CD4-positive, alpha-beta T cell treated with Interleukin-6 at 100 ng/mL for 8 hours (primary cell): ENCODE data around the gene EXOSC5.
A peak's percentile ranks its signal among the peaks of the same experiment; 100 is the strongest.

Source experiments
- DNase-seq: peaks from one replicate; pipeline ENCODE4 v3.0.0-alpha.2; 2020; ENCODE audit warnings: mixed read lengths, low spot score

The EXOSC5 gene

GRCh38 chr19:41341669-41342490 is 55.3 kb downstream of the EXOSC5 start:
- DNase-seq = peak; percentile 44

GRCh38 chr19:41339936-41340335 is 57.2 kb downstream of the EXOSC5 start:
- no peak for DNase-seq
